ENCODE data around the gene ANKRD9. TPM values are rescaled to one million over a fixed set of nuclear protein-coding genes. Genes with fewer than 3 reads are reported as not detected.

The ANKRD9 gene
- total RNA-seq, 1 experiment from 2014 or later = 29.8 TPM

DNA sequence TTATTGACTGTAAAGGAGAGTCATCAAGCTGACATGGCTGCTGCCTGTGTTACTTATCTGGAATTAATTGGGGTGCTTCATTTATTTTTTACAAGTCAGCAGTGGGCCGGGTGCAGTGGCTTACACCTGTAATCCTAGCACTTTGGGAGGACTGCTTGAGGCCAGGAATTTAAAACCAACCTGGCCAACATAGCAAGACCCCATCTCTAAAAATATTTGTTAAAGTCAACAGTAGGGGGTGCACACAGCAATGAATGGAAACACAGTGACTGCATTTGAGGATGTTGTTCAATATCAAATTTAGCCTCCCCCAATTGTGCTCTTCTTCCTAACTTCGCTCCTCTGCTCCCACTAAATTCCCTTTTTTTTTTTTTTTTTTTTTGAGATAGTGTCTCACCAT is 52.1 kb downstream of the ANKRD9 start:
- Histone ChIP-seq H3K9me3 (ENCODE audit: control insufficient read depth, low read depth, low read length) (no peaks in the 10 kb centered on the region), H3K27ac (ENCODE audit: insufficient read length, low read depth, low read length) (no peak overlapping the region), H3K23me2 (ENCODE audit: insufficient read length, low read depth, low read length, poor library complexity, severe bottlenecking) (no peaks in the 10 kb centered on the region), H3K14ac (ENCODE audit: insufficient read depth, low read length) (no peak overlapping the region), H3K79me1 (ENCODE audit: insufficient read depth, low read depth, low read length, poor library complexity, severe bottlenecking) (no peaks in the 10 kb centered on the region), H4K5ac (ENCODE audit: insufficient read length, low read depth, low read length) (no peak overlapping the region), H2AFZ (ENCODE audit: low read length) (no peak overlapping the region), H2BK20ac (ENCODE audit: low read depth, low read length, poor library complexity, severe bottlenecking) (no peak overlapping the region), H2BK12ac (ENCODE audit: insufficient read length, low read depth, low read length) (no peak overlapping the region), H2BK15ac (ENCODE audit: low read depth, low read length) (no peak overlapping the region), H3K18ac (ENCODE audit: insufficient read length, low read depth, low read length) (no peak overlapping the region), H3K23ac (ENCODE audit: insufficient read length, low read depth, low read length) (no peak overlapping the region), H4K8ac (replicated peaks; ENCODE audit: insufficient read length, low read depth, low read length) (no peak overlapping the region), H3K4ac (ENCODE audit: low read depth, low read length) (no peak overlapping the region), H3K79me2 (ENCODE audit: insufficient read depth, low read length) (no peaks in the 10 kb centered on the region), H4K20me1 (ENCODE audit: control insufficient read depth, insufficient read depth, insufficient read length) (no peaks in the 10 kb centered on the region), H3K9ac (ENCODE audit: extremely low read depth, insufficient read length, low read length) (no peak overlapping the region), H2BK120ac (ENCODE audit: low read depth, low read length, poor library complexity, severe bottlenecking) (no peak overlapping the region), H3T11ph (ENCODE audit: low read length) (no peak overlapping the region), H3K4me2 (ENCODE audit: insufficient read depth, insufficient read length, low read length) (no peak overlapping the region), H2BK5ac (ENCODE audit: insufficient read length, low read length) (no peak overlapping the region), H4K91ac (ENCODE audit: insufficient read length, low read depth, low read length) (no peak overlapping the region), H3K27me3 (ENCODE audit: insufficient read depth, low read length) (no peaks in the 10 kb centered on the region), H3K56ac (ENCODE audit: insufficient read length, low read depth, low read length) (no peak overlapping the region), H2AK5ac (ENCODE audit: insufficient read length, low read length) (no peak overlapping the region), H3K4me1 (ENCODE audit: insufficient read depth, low read length) (no peaks in the 10 kb centered on the region)
- TF ChIP-seq, protein P1, sequence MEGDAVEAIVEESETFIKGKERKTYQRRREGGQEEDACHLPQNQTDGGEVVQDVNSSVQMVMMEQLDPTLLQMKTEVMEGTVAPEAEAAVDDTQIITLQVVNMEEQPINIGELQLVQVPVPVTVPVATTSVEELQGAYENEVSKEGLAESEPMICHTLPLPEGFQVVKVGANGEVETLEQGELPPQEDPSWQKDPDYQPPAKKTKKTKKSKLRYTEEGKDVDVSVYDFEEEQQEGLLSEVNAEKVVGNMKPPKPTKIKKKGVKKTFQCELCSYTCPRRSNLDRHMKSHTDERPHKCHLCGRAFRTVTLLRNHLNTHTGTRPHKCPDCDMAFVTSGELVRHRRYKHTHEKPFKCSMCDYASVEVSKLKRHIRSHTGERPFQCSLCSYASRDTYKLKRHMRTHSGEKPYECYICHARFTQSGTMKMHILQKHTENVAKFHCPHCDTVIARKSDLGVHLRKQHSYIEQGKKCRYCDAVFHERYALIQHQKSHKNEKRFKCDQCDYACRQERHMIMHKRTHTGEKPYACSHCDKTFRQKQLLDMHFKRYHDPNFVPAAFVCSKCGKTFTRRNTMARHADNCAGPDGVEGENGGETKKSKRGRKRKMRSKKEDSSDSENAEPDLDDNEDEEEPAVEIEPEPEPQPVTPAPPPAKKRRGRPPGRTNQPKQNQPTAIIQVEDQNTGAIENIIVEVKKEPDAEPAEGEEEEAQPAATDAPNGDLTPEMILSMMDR (conservative IDR thresholded peaks at IDR 0.05) = no peak
- Mint-ChIP-seq H3K27me3 (ENCODE audit: low read depth) (no peaks in the 10 kb centered on the region), H3K4me3 (no peak overlapping the region), H3K9me3 (no peaks in the 10 kb centered on the region), H3K36me3 (ENCODE audit: insufficient read depth in 1 of 3, low read depth in 3 of 3) (peaks cover 0 to 15% (median 9%) of the 10 kb centered on the region in 3 experiments; a peak in 4 of 7 replicates), H3K4me1 (no peaks in the 10 kb centered on the region), H3K27ac (no peak overlapping the region)
- no CpG with 5 or more reads among the region's 2 CpGs for WGBS (ENCODE audit: extremely low coverage, insufficient read length, low lambda C conversion rate)
- no peak for DNase-seq

Data from H9 (cell line).